PC-9 (cell line): ENCODE results near the gene P2RX6.

Source experiments
- CTCF ChIP-seq: fragments of 200-600 bp; sonication (generic); conservative IDR thresholded peaks from 2 replicates; pipeline ENCODE4 v1.6.1; 2017; ENCODE audit warnings: mixed run types, antibody characterized with exemption, mild to moderate bottlenecking, moderate library complexity
- EZH2 ChIP-seq: fragments of 200-600 bp; sonication (generic); IDR thresholded peaks from 2 replicates; pipeline ENCODE4 v1.8.0; 2017; ENCODE audit warnings: antibody characterized with exemption, low read depth

GRCh38 chr22:21069375-21069774, 54.4 kb downstream of the P2RX6 start:
- no peak for TF ChIP-seq CTCF
- TF ChIP-seq EZH2, result no peak
